T-helper 1 cell treated with Interleukin-12 subunit alpha and Interleukin-12 subunit beta and Interleukin-4 antibody, amounts not matched to agents 30 ng/mL and 1 ng/mL, for 36 hours (primary cell): ENCODE results near the gene PKNOX1. TPM values are rescaled to one million over a fixed set of nuclear protein-coding genes. Genes with fewer than 3 reads are reported as not detected.
"Not testable (repeated sequence)": the region's sequence is repeated elsewhere in the genome, so short reads cannot be mapped to it uniquely, and the experiment has no call there.

ENCODE experiments used
- intact Hi-C: fragments of 100-400 bp; cut with micrococcal nuclease; formaldehyde crosslinking; loops from one replicate; pipeline ENCODE4 v1.15.1; 2024
- total RNA-seq: library from RNA; stranded (reverse); gene quantifications from 2 replicates; pipeline ENCODE4 v1.2.3, GENCODE V29; 2022

The PKNOX1 gene
- total RNA-seq, 1 donor from 2014 or later: 32.0 TPM

GRCh38 chr21:42983103-42983502 lies 8.7 kb downstream of the PKNOX1 start:
- intact Hi-C loops: loop anchor here (1.0 kb wide), 1 partner anchor 26 kb away; no protein-coding TSS in a partner anchor

GRCh38 chr21:42983869-42984268 lies 9.5 kb downstream of the PKNOX1 start:
- intact Hi-C loops: loop anchor here (1.0 kb wide), 1 partner anchor 27 kb away; no protein-coding TSS in a partner anchor

GRCh38 chr21:42986125-42986783 lies 11.9 kb downstream of the PKNOX1 start:
- intact Hi-C loops: no loop called here

GRCh38 chr21:42988236-42988965 lies 14.0 kb downstream of the PKNOX1 start:
- intact Hi-C loops: no loop called here

- intact Hi-C loops: not testable (repeated sequence)
Measured at GRCh38 chr21:42989370-42989769, 15.0 kb downstream of the PKNOX1 start.

GRCh38 chr21:42989816-42990650 lies 15.7 kb downstream of the PKNOX1 start:
- intact Hi-C loops: no loop called here

GRCh38 chr21:42991992-42992740 lies 17.8 kb downstream of the PKNOX1 start:
- intact Hi-C loops: no loop called here

- intact Hi-C loops: no loop called here
Measured at GRCh38 chr21:42993051-42993712, 18.8 kb downstream of the PKNOX1 start.

GRCh38 chr21:42997053-42997452 lies 22.7 kb downstream of the PKNOX1 start:
- intact Hi-C loops: no loop called here

- intact Hi-C loops: not testable (repeated sequence)
Measured at GRCh38 chr21:42997983-42998382, 23.6 kb downstream of the PKNOX1 start.

- intact Hi-C loops: not testable (repeated sequence)
Measured at GRCh38 chr21:42999152-42999551, 24.8 kb downstream of the PKNOX1 start.

- intact Hi-C loops: not testable (repeated sequence)
Measured at GRCh38 chr21:43000041-43000440, 25.7 kb downstream of the PKNOX1 start.

- intact Hi-C loops: no loop called here
Measured at GRCh38 chr21:43001316-43001715, 27.0 kb downstream of the PKNOX1 start.

GRCh38 chr21:43004926-43005325 lies 30.6 kb downstream of the PKNOX1 start:
- intact Hi-C loops: no loop called here

- intact Hi-C loops: no loop called here
Measured at GRCh38 chr21:43005635-43006034, 31.3 kb downstream of the PKNOX1 start.

GRCh38 chr21:43006051-43006873 lies 31.9 kb downstream of the PKNOX1 start:
- intact Hi-C loops: not testable (repeated sequence)

- intact Hi-C loops: no loop called here
Measured at GRCh38 chr21:43006874-43007208, 32.5 kb downstream of the PKNOX1 start.

- intact Hi-C loops: no loop called here
Measured at GRCh38 chr21:43012596-43012995, 38.2 kb downstream of the PKNOX1 start.

GRCh38 chr21:43015906-43016540 lies 41.7 kb downstream of the PKNOX1 start:
- intact Hi-C loops: no loop called here
